HG03342 (cell line): Measurements from ENCODE around the gene FAM135A.
"Not testable (repeated sequence)": the region's sequence is repeated elsewhere in the genome, so short reads cannot be mapped to it uniquely, and the experiment has no call there.

Source experiments
- ATAC-seq: cut with Tn5 transposase; IDR thresholded peaks from one replicate; pipeline ENCODE4 v1.9.1; 2021; ENCODE audit warnings: mild to moderate bottlenecking, moderate library complexity; ENCODE audit not compliant: unreplicated experiment

The FAM135A gene

GRCh38 chr6:70396163-70396562 is 17.1 kb upstream of the FAM135A start:
- ATAC-seq: no peak

GRCh38 chr6:70396796-70397729 is 16.2 kb upstream of the FAM135A start:
- ATAC-seq: no peak

GRCh38 chr6:70398783-70399728 is 14.3 kb upstream of the FAM135A start:
- no peak for ATAC-seq

- no peak for ATAC-seq
Measured at GRCh38 chr6:70404658-70405057, 8.7 kb upstream of the FAM135A start.

GRCh38 chr6:70409216-70409615 is 4.1 kb upstream of the FAM135A start:
- ATAC-seq: no peak

- no peak for ATAC-seq
Measured at GRCh38 chr6:70411542-70412251, 1.6 kb upstream of the FAM135A start.

GRCh38 chr6:70412252-70413113 is 825 bp upstream of the FAM135A start:
- ATAC-seq: peak; percentile 29

GRCh38 chr6:70413992-70414494 is 735 bp downstream of the FAM135A start:
- ATAC-seq: no peak

GRCh38 chr6:70414813-70415212 is 1.5 kb downstream of the FAM135A start:
- ATAC-seq: no peak

- ATAC-seq: no peak
Measured at GRCh38 chr6:70415247-70415646, 1.9 kb downstream of the FAM135A start.

- no peak for ATAC-seq
Measured at GRCh38 chr6:70415660-70416059, 2.4 kb downstream of the FAM135A start.

GRCh38 chr6:70421509-70421908 is 8.2 kb downstream of the FAM135A start:
- ATAC-seq: no peak

- ATAC-seq: no peak
Measured at GRCh38 chr6:70423189-70424134, 10.2 kb downstream of the FAM135A start.

GRCh38 chr6:70424291-70424690 is 11.0 kb downstream of the FAM135A start:
- no peak for ATAC-seq

- ATAC-seq: no peak
Measured at GRCh38 chr6:70436320-70436719, 23.0 kb downstream of the FAM135A start.

GRCh38 chr6:70445001-70445400 is 31.7 kb downstream of the FAM135A start:
- ATAC-seq: no peak

GRCh38 chr6:70447343-70448070 is 34.2 kb downstream of the FAM135A start:
- ATAC-seq: not testable (repeated sequence)

GRCh38 chr6:70453899-70454298 is 40.6 kb downstream of the FAM135A start:
- ATAC-seq: not testable (repeated sequence)
